Sigmoid colon (tissue), 7 donors: ENCODE results near the gene KCNG1. TPM values are rescaled to one million over a fixed set of nuclear protein-coding genes. Genes with fewer than 3 reads are reported as not detected.

Experiments used
- DNase-seq: peaks from one replicate; pipeline ENCODE4 v3.0.0-alpha.2; 2019
- H3K27ac ChIP-seq, 4 donors: fragments of 200-600 bp; sonication (generic); one replicate each; pipeline ENCODE4 v1.5.1; 2016 to 2019; ENCODE audit warnings: mild to moderate bottlenecking in 1 of 4
- H3K27me3 ChIP-seq, 3 donors: fragments of 200-600 bp; sonication (generic); one replicate each; pipeline ENCODE4 v1.5.1; 2019; ENCODE audit warnings: mild to moderate bottlenecking in 1 of 3
- H3K36me3 ChIP-seq, 4 donors: fragments of 200-600 bp; sonication (generic); one replicate each; pipeline ENCODE4 v1.5.1; 2016 to 2019
- H3K4me1 ChIP-seq, 4 donors: fragments of 200-600 bp; sonication (generic); one replicate each; pipeline ENCODE4 v1.5.1; 2017 to 2019
- H3K4me3 ChIP-seq, 4 donors: fragments of 200-600 bp; sonication (generic); one replicate each; pipeline ENCODE4 v1.5.1; 2017 to 2019; ENCODE audit warnings: mild to moderate bottlenecking in 2 of 4, moderate library complexity in 1 of 4
- H3K9me3 ChIP-seq, 4 donors: fragments of 200-600 bp in 3 of 4; sonication (generic) in 3 of 4; one replicate each; pipeline versions ENCODE4 v1.5.1 to v1.6.1; 2013 to 2019
- CTCF ChIP-seq, 4 experiments: fragments of 450-650 bp in 3 of 4; fragments of 200-600 bp in 1 of 4; IDR thresholded peaks; one replicate each; pipeline ENCODE4 v1.5.1; 2016 to 2019; ENCODE audit warnings: antibody characterized with exemption in 4 of 4, mild to moderate bottlenecking in 3 of 4, moderate library complexity in 2 of 4
- EP300 ChIP-seq, 4 donors: sonication (generic); formaldehyde crosslinking; IDR thresholded peaks; one replicate each; pipeline ENCODE4 v1.6.1; 2017; ENCODE audit warnings: antibody characterized with exemption in 4 of 4
- POLR2A ChIP-seq, 2 donors: fragments of 450-650 bp; IDR thresholded peaks; one replicate each; pipeline ENCODE4 v1.6.1; 2016; ENCODE audit warnings: antibody characterized with exemption in 2 of 2, mild to moderate bottlenecking in 2 of 2, moderate library complexity in 2 of 2
- POLR2AphosphoS5 ChIP-seq, 4 donors: sonication (generic); formaldehyde crosslinking; IDR thresholded peaks; one replicate each; pipeline ENCODE4 v1.6.1; 2017; ENCODE audit warnings: antibody characterized with exemption in 4 of 4
- WGBS, 2 donors: extraction: QIAGEN DNeasy Blood & Tissue Kit; methylation state at CpG; one replicate each; pipeline ENCODE4 v1.1.7; 2013; 5-methylcytosine and 5-hydroxymethylcytosine counted together
- intact Hi-C: fragments of 100-400 bp; cut with DNase I; formaldehyde crosslinking; loops from one replicate; pipeline ENCODE4 v1.15.1; 2023
- polyA plus RNA-seq, 3 donors: library from polyadenylated mRNA; stranded (reverse); fragments of 200-250 nt; gene quantifications; one replicate each; pipeline ENCODE4 v1.2.3, GENCODE V29; 2013
- total RNA-seq, 4 donors: library from RNA; depleted of rRNA; stranded (reverse); fragments of >200 nt; gene quantifications; one replicate each; pipeline ENCODE4 v1.1.0, GENCODE V29; 2016
- donor health status: healthy with polysubstance abuse.
- donor health status: Bipolar disorder and iron deficiency.
- donor health status: healthy.

The KCNG1 gene
- total and polyA plus RNA-seq, 7 donors, result 1.7 to 7.1 (median 3.2) TPM

- Histone ChIP-seq H3K27me3 (peaks cover 0 to 13% (median 0%) of the 10 kb centered on the region in 3 donors), H3K4me3 (no peak overlapping the region), H3K36me3 (no peaks in the 10 kb centered on the region), H3K27ac (no peak overlapping the region), H3K4me1 (no peaks in the 10 kb centered on the region), H3K9me3 (peaks cover 0 to 6% (median 0%) of the 10 kb centered on the region in 4 donors)
- no peak for DNase-seq
- no peak for TF ChIP-seq POLR2AphosphoS5 (IDR thresholded peaks at IDR 0.05)
- TF ChIP-seq EP300 (IDR thresholded peaks at IDR 0.05), result no peak
- TF ChIP-seq CTCF (IDR thresholded peaks at IDR 0.05), result no peak
- no peak for TF ChIP-seq POLR2A (IDR thresholded peaks at IDR 0.05)
- intact Hi-C loops, result no loop called here
- WGBS, 2 donors, result 92 to 95% methylated on average over 5 of the region's 5 CpGs
These were observed 20.9 kb upstream of the KCNG1 start for GRCh38 chr20:51043811-51044210.

DNA sequence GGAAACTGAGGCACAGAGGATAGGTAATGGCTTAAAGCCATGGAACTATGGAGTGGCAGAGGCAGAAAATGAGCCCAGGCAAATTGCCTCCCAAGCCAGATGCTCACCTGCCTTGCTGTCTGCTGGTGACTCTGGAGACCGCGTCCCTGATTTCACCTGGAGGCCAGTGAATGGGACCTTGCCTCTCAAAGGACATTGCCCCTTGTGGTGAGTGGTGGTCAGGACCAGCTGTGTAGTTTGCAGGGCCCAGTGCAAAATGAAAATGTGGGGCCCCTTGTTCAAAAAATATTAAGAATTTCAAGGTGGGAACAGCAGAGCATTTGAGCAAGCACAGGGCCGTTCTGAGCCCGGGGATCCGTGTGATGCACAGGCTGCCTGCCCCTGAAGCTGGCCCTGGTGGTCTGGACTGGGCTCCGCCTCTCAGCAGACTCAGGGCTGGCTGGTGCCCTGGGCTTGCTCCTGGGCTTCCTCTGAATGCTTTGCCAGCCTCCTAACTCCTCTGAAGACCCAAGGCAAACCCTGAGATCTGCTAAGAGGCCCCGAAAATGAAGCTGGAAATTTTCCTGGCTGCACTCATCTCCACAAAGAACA is 19.8 kb upstream of the KCNG1 start:
- TF ChIP-seq POLR2A (IDR thresholded peaks at IDR 0.05), result no peak
- TF ChIP-seq POLR2AphosphoS5 (IDR thresholded peaks at IDR 0.05), result no peak
- TF ChIP-seq EP300 (IDR thresholded peaks at IDR 0.05), result no peak
- no peak for TF ChIP-seq CTCF (IDR thresholded peaks at IDR 0.05)
- Histone ChIP-seq H3K27ac (no peak overlapping the region), H3K27me3 (peaks cover 0 to 11% (median 0%) of the 10 kb centered on the region in 3 donors), H3K4me1 (no peaks in the 10 kb centered on the region), H3K4me3 (no peak overlapping the region), H3K9me3 (peaks cover 0 to 6% (median 0%) of the 10 kb centered on the region in 4 donors), H3K36me3 (no peaks in the 10 kb centered on the region)
- intact Hi-C loops, result no loop called here
- no peak for DNase-seq
- 74 to 87% methylated on average over 7 of the region's 7 CpGs for WGBS, 2 donors

DNA sequence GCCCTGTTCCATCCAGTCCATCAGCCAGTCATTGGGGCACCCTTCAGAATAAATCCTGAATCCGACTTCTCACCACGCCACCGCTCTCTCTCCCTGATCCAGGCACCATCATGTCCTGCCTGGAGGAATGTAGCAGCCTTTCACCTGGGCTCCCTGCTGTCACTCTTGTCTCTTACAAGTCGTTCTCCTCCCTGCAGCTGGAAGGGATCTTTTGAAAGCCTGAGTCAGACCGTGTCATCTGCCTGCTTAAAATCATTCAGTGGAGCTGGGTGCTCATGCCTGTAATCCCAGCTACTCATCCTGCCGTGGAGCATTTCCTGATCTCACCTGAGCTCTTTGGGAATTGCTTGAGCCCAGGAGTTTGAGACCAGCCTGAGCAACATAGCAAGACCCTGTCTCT is 19.2 kb upstream of the KCNG1 start:
- TF ChIP-seq POLR2A (IDR thresholded peaks at IDR 0.05) (no peak), CTCF (IDR thresholded peaks at IDR 0.05) (no peak), POLR2AphosphoS5 (IDR thresholded peaks at IDR 0.05) (no peak), EP300 (IDR thresholded peaks at IDR 0.05) (no peak)
- Histone ChIP-seq H3K4me1 (no peaks in the 10 kb centered on the region), H3K4me3 (no peak overlapping the region), H3K36me3 (no peaks in the 10 kb centered on the region), H3K27me3 (peaks cover 0 to 18% (median 0%) of the 10 kb centered on the region in 3 donors), H3K27ac (no peak overlapping the region), H3K9me3 (peaks cover 0 to 6% (median 0%) of the 10 kb centered on the region in 4 donors)
- 67 to 73% methylated on average over 6 of the region's 6 CpGs for WGBS, 2 donors
- no peak for DNase-seq
- intact Hi-C loops, result no loop called here

DNA sequence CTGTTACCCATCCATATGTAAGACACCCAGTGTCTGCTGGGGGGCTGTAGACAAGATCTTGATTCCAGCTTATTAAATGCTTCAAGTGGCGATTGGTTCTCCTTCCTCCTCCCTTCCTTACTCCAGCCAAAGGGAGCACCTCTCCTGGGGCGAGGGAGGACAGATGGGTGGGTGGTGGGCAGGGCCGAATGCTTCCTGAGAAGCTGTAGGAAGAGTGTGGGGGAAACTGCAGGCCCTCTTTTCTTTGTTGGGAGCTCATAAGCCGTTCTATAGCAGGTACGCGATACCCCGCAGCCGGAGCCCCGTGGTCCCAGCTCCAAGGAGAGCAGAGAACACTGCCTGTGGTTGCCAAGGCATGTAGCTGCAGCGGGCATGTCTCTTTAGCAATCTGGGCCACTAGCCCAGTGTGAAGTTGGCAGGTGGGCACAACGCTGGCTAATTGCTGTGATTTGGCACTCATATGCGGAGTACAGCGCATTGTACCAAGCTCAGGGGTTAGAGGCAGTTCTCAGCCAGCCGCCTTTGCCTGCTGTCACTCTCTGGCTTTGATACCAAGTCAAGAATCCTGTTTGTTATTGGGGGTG is 14.7 kb upstream of the KCNG1 start:
- no peak for DNase-seq
- Histone ChIP-seq H3K27ac (no peak overlapping the region), H3K4me1 (peaks cover 0 to 7% (median 0%) of the 10 kb centered on the region in 4 donors), H3K27me3 (peaks cover 0 to 15% (median 0%) of the 10 kb centered on the region in 3 donors), H3K4me3 (no peak overlapping the region), H3K36me3 (no peaks in the 10 kb centered on the region), H3K9me3 (no peaks in the 10 kb centered on the region)
- TF ChIP-seq CTCF (IDR thresholded peaks at IDR 0.05) (no peak), POLR2AphosphoS5 (IDR thresholded peaks at IDR 0.05) (no peak), POLR2A (IDR thresholded peaks at IDR 0.05) (no peak), EP300 (IDR thresholded peaks at IDR 0.05) (no peak)
- 88 to 93% methylated on average over 14 of the region's 14 CpGs for whole genome bisulfite sequencing, 2 donors
- intact Hi-C loops, result no loop called here
